Upper lobe of left lung (tissue), 6 donors: ENCODE results near the gene APOB. TPM values are rescaled to one million over a fixed set of nuclear protein-coding genes. Genes with fewer than 3 reads are reported as not detected.

Experiments used
- ATAC-seq, 2 donors: fragments of 200-7000 bp; cut with Tn5 transposase; one replicate each; pipeline ENCODE4 v1.9.1; 2022; ENCODE audit warnings: mild to moderate bottlenecking in 2 of 2, moderate library complexity in 2 of 2; ENCODE audit not compliant: low FRiP score in 2 of 2
- DNase-seq, 2 donors: peaks; one replicate each; pipeline ENCODE4 v3.0.0-alpha.2; 2019 to 2020
- H3K27ac ChIP-seq, 4 donors: fragments of 200-600 bp; sonication (generic); one replicate each; pipeline ENCODE4 v1.5.1; 2016 to 2019
- H3K27me3 ChIP-seq, 4 donors: fragments of 200-600 bp; sonication (generic); one replicate each; pipeline ENCODE4 v1.5.1; 2017 to 2019
- H3K36me3 ChIP-seq, 4 donors: fragments of 200-600 bp; sonication (generic); one replicate each; pipeline ENCODE4 v1.5.1; 2016 to 2019
- H3K4me1 ChIP-seq, 4 donors: fragments of 200-600 bp; sonication (generic); one replicate each; pipeline ENCODE4 v1.5.1; 2018 to 2019
- H3K4me3 ChIP-seq, 4 donors: fragments of 200-600 bp; sonication (generic); one replicate each; pipeline ENCODE4 v1.5.1; 2017 to 2019; ENCODE audit warnings: mild to moderate bottlenecking in 2 of 4, moderate library complexity in 1 of 4
- H3K9me3 ChIP-seq, 4 donors: fragments of 200-600 bp; sonication (generic); one replicate each; pipeline ENCODE4 v1.5.1; 2018 to 2019
- CTCF ChIP-seq, 6 experiments: fragments of 450-650 bp in 4 of 6; fragments of 200-600 bp in 2 of 6; sonication (generic) in 2 of 6; IDR thresholded peaks; one replicate each; pipeline ENCODE4 v1.5.1; 2016 to 2019; ENCODE audit warnings: antibody characterized with exemption in 6 of 6
- EP300 ChIP-seq, 4 donors: sonication (generic); formaldehyde crosslinking; IDR thresholded peaks; one replicate each; pipeline ENCODE4 v1.5.1; 2017; ENCODE audit warnings: antibody characterized with exemption in 4 of 4, control low read depth in 2 of 4
- POLR2A ChIP-seq, 4 donors: fragments of 450-650 bp; IDR thresholded peaks; one replicate each; pipeline ENCODE4 v1.5.1; 2016 to 2017; ENCODE audit warnings: antibody characterized with exemption in 4 of 4, mild to moderate bottlenecking in 2 of 4
- POLR2AphosphoS5 ChIP-seq, 2 donors: sonication (generic); formaldehyde crosslinking; IDR thresholded peaks; one replicate each; pipeline ENCODE4 v1.5.1; 2017; ENCODE audit warnings: antibody characterized with exemption in 2 of 2
- WGBS, 2 donors: methylation state at CpG; one replicate each; pipeline ENCODE4 v1.1.5; 2017 to 2018; 5-methylcytosine and 5-hydroxymethylcytosine counted together
- total RNA-seq, 6 donors: library from RNA; depleted of rRNA in 4 of 6; stranded (reverse); fragments of >200 nt in 4 of 6; gene quantifications; one replicate each; pipeline versions ENCODE4 v1.1.0 to v1.2.1, GENCODE V29; 2016 to 2021
- donor health status: DM: no; HTN: no; CAD: no; lungs with moderate emphysema.
- donor health status: DM: no; HTN: yes; CAD: no; lungs with severe emphysema.

Gene APOB
- total RNA-seq, 6 donors from 2014 or later: under 0.01 to 2.1 (median 0.60) TPM

GRCh38 chr2:20966061-20966595 is 77.7 kb downstream of the APOB start:
- Histone ChIP-seq H3K4me3 (no peak overlapping the region), H3K27me3 (no peaks in the 10 kb centered on the region), H3K27ac (no peak overlapping the region), H3K36me3 (no peaks in the 10 kb centered on the region), H3K4me1 (no peaks in the 10 kb centered on the region), H3K9me3 (no peaks in the 10 kb centered on the region)
- DNase-seq: no peak
- no peak for ATAC-seq
- WGBS, 2 donors: 66 to 74% methylated on average over 10 of the region's 10 CpGs
- no peak for TF ChIP-seq EP300 (IDR thresholded peaks at IDR 0.05)
- no peak for TF ChIP-seq POLR2A (IDR thresholded peaks at IDR 0.05)

- TF ChIP-seq POLR2A (IDR thresholded peaks at IDR 0.05) (no peak), POLR2AphosphoS5 (IDR thresholded peaks at IDR 0.05) (no peak), EP300 (IDR thresholded peaks at IDR 0.05) (no peak), CTCF (IDR thresholded peaks at IDR 0.05) (no peak)
- Histone ChIP-seq H3K36me3 (no peaks in the 10 kb centered on the region), H3K4me1 (no peaks in the 10 kb centered on the region), H3K9me3 (no peaks in the 10 kb centered on the region), H3K4me3 (no peak overlapping the region), H3K27me3 (no peaks in the 10 kb centered on the region), H3K27ac (no peak overlapping the region)
- WGBS, 2 donors: 91% methylated on average over 5 of the region's 5 CpGs
- DNase-seq (no peak), ATAC-seq (no peak)
Observed at GRCh38 chr2:20965221-20965620, 78.7 kb downstream of the APOB start.

GRCh38 chr2:20963867-20964266 is 80.0 kb downstream of the APOB start:
- TF ChIP-seq POLR2A (IDR thresholded peaks at IDR 0.05): no peak
- no peak for TF ChIP-seq CTCF (IDR thresholded peaks at IDR 0.05)
- no peak for TF ChIP-seq EP300 (IDR thresholded peaks at IDR 0.05)
- TF ChIP-seq POLR2AphosphoS5 (IDR thresholded peaks at IDR 0.05): no peak
- Histone ChIP-seq H3K9me3 (no peaks in the 10 kb centered on the region), H3K36me3 (no peaks in the 10 kb centered on the region), H3K27me3 (no peaks in the 10 kb centered on the region), H3K27ac (no peak overlapping the region), H3K4me1 (no peaks in the 10 kb centered on the region), H3K4me3 (no peak overlapping the region)
- WGBS, 2 donors: 81 to 87% methylated on average over 2 of the region's 2 CpGs
- ATAC-seq (no peak), DNase-seq (no peak)

GRCh38 chr2:20962939-20963557 is 80.8 kb downstream of the APOB start:
- peak; percentile 73 to 84 (median 80) for TF ChIP-seq CTCF (IDR thresholded peaks at IDR 0.05)
- TF ChIP-seq POLR2A (IDR thresholded peaks at IDR 0.05): no peak

GRCh38 chr2:20961858-20962257 is 82.0 kb downstream of the APOB start:
- TF ChIP-seq EP300 (IDR thresholded peaks at IDR 0.05): no peak
- no peak for TF ChIP-seq POLR2A (IDR thresholded peaks at IDR 0.05)
- no peak for TF ChIP-seq POLR2AphosphoS5 (IDR thresholded peaks at IDR 0.05)
- TF ChIP-seq CTCF (IDR thresholded peaks at IDR 0.05): no peak
- ATAC-seq: no peak
- no peaks in the 10 kb centered on the region for H3K27me3 ChIP-seq
- H3K9me3 ChIP-seq: no peaks in the 10 kb centered on the region
- DNase-seq: no peak
- H3K4me1 ChIP-seq: no peaks in the 10 kb centered on the region
- WGBS, 2 donors: 47 to 60% methylated on average over 7 of the region's 7 CpGs
- no peak overlapping the region for H3K4me3 ChIP-seq
- no peaks in the 10 kb centered on the region for H3K36me3 ChIP-seq
- no peak overlapping the region for H3K27ac ChIP-seq

More at GRCh38 chr2:20962939-20963557, 80.8 kb downstream of the APOB start:
- WGBS, 2 donors: 31 to 34% methylated on average over 5 of the region's 5 CpGs
- Histone ChIP-seq H3K4me3 (no peak overlapping the region), H3K4me1 (no peaks in the 10 kb centered on the region), H3K27ac (no peak overlapping the region), H3K27me3 (no peaks in the 10 kb centered on the region), H3K36me3 (no peaks in the 10 kb centered on the region), H3K9me3 (no peaks in the 10 kb centered on the region)
- DNase-seq (peak in 1 of 2 donors; percentile 64), ATAC-seq (peak; percentile 81)
